GM12891 (cell line): Measurements from ENCODE around the gene SPA17.

Source experiments
- DNase-seq: peaks from one replicate; pipeline ENCODE4 v3.0.0; 2011; ENCODE audit warnings: low spot score; ENCODE audit not compliant: insufficient read length
- FAIRE-seq: peaks from 2 replicates; lab custom pipeline; 2011; peaks lifted over from hg19 to GRCh38; lab: Jason Lieb, UNC
- PAX5 ChIP-seq: IDR thresholded peaks from 2 replicates; pipeline ENCODE4 v1.6.1; 2011; ENCODE audit warnings: low read length, moderate library complexity, mild to moderate bottlenecking; ENCODE audit not compliant: insufficient read depth, severe bottlenecking
- POLR2A ChIP-seq: IDR thresholded peaks from 2 replicates; pipeline ENCODE4 v1.6.1; 2011; ENCODE audit warnings: low read depth, low read length, control low read depth
- POLR2AphosphoS5 ChIP-seq: IDR thresholded peaks from 2 replicates; pipeline ENCODE4 v1.6.1; 2011; ENCODE audit warnings: low read depth, low read length, control low read depth
- POU2F2 ChIP-seq: IDR thresholded peaks from 2 replicates; pipeline ENCODE4 v1.6.1; 2011; ENCODE audit warnings: low read depth, mild to moderate bottlenecking, control low read depth, low read length, moderate library complexity
- SPI1 ChIP-seq: IDR thresholded peaks from 2 replicates; pipeline ENCODE4 v1.6.1; 2011; ENCODE audit warnings: low read depth, low read length, control low read depth
- TAF1 ChIP-seq: IDR thresholded peaks from 2 replicates; pipeline ENCODE4 v1.6.1; 2011; ENCODE audit warnings: low read depth, low read length, control low read depth

SPA17 gene

GRCh38 chr11:124643042-124643604, 30.6 kb upstream of the SPA17 start:
- FAIRE-seq (peak; percentile 9), DNase-seq (no peak)
- TF ChIP-seq SPI1 (no peak), POU2F2 (no peak), PAX5 (no peak), TAF1 (no peak), POLR2A (no peak), POLR2AphosphoS5 (no peak)

- no peak for TF ChIP-seq POU2F2
- TF ChIP-seq POLR2A = no peak
- TF ChIP-seq PAX5 = no peak
- no peak for TF ChIP-seq TAF1
- no peak for TF ChIP-seq POLR2AphosphoS5
- no peak for TF ChIP-seq SPI1
- FAIRE-seq = peak; percentile 48
- DNase-seq = no peak
Observed at GRCh38 chr11:124643605-124644425, 29.9 kb upstream of the SPA17 start.

- no peak for DNase-seq
- peak; percentile 78 for FAIRE-seq
- TF ChIP-seq POLR2AphosphoS5 (no peak), SPI1 (peak; percentile 81)
Observed at GRCh38 chr11:124644426-124645280, 29.1 kb upstream of the SPA17 start.

GRCh38 chr11:124646148-124646547, 27.6 kb upstream of the SPA17 start:
- FAIRE-seq (peak; percentile 74), DNase-seq (no peak)
- TF ChIP-seq PAX5 = no peak
- TF ChIP-seq POLR2AphosphoS5 = no peak
- peak; percentile 59 for TF ChIP-seq SPI1

- no peak for TF ChIP-seq POLR2AphosphoS5
- TF ChIP-seq POLR2A = no peak
- no peak for TF ChIP-seq POU2F2
- TF ChIP-seq SPI1 = no peak
- no peak for TF ChIP-seq PAX5
- TF ChIP-seq TAF1 = no peak
- FAIRE-seq (no peak), DNase-seq (no peak)
Observed at GRCh38 chr11:124648610-124649009, 25.1 kb upstream of the SPA17 start.

- no peak for TF ChIP-seq POLR2AphosphoS5
- no peak for TF ChIP-seq SPI1
- no peak for TF ChIP-seq TAF1
- TF ChIP-seq PAX5 = no peak
- FAIRE-seq = no peak
- DNase-seq = no peak
Observed at GRCh38 chr11:124656774-124657630, 16.7 kb upstream of the SPA17 start.

- no peak for TF ChIP-seq POLR2AphosphoS5
- no peak for TF ChIP-seq SPI1
- TF ChIP-seq TAF1 = no peak
- TF ChIP-seq POLR2A = no peak
- no peak for TF ChIP-seq PAX5
- TF ChIP-seq POU2F2 = no peak
- DNase-seq (no peak), FAIRE-seq (no peak)
Observed at GRCh38 chr11:124657904-124658303, 15.8 kb upstream of the SPA17 start.

- no peak for DNase-seq
- TF ChIP-seq SPI1 (no peak), POLR2AphosphoS5 (no peak), POLR2A (no peak), PAX5 (no peak), TAF1 (no peak), POU2F2 (no peak)
- no peak for FAIRE-seq
Observed at GRCh38 chr11:124658501-124658900, 15.2 kb upstream of the SPA17 start.
